Measurements from ENCODE around the gene AHNAK.

Gene AHNAK

DNA sequence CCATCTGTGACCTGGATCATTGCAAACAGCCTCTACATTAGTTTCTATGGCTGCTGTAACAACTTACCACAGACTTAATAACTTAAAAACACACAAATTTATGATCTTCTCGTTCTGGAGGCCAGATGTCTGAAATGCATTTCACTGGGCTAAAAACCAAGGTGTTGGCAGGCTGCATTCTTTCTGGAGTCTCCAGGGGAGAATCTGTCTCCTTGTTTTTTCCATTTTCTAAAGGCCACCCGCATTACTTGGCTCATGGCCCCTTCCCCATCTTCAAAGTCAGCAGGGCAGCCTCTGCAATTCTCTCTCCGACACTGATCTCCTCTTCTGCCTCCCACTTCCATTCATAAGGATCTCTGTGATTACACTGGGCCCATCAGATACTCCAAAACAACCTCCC, 116.2 kb downstream of the AHNAK start:
- no peak for TF ChIP-seq CREB5 (CRISPR knock-in tag; IDR thresholded peaks at IDR 0.05; ENCODE audit: low read depth)
- TF ChIP-seq TOX (CRISPR knock-in tag; IDR thresholded peaks at IDR 0.05; ENCODE audit: borderline replicate concordance) = no peak
- no peak for TF ChIP-seq CSRNP3 (CRISPR knock-in tag; IDR thresholded peaks at IDR 0.05)
- TF ChIP-seq ISL1 (CRISPR knock-in tag; IDR thresholded peaks at IDR 0.05) = no peak
- TF ChIP-seq ARNTL (CRISPR knock-in tag; IDR thresholded peaks at IDR 0.05; ENCODE audit: borderline replicate concordance, low read depth) = no peak
- TF ChIP-seq TSHZ2 (CRISPR knock-in tag; IDR thresholded peaks at IDR 0.05) = no peak
- TF ChIP-seq SNAI2 (CRISPR knock-in tag; IDR thresholded peaks at IDR 0.05) = no peak
- TF ChIP-seq POU6F1 (CRISPR knock-in tag; IDR thresholded peaks at IDR 0.05; ENCODE audit: borderline replicate concordance, low read depth) = no peak
- TF ChIP-seq GLIS3 (CRISPR knock-in tag; IDR thresholded peaks at IDR 0.05) = no peak
- TF ChIP-seq, protein P1, sequence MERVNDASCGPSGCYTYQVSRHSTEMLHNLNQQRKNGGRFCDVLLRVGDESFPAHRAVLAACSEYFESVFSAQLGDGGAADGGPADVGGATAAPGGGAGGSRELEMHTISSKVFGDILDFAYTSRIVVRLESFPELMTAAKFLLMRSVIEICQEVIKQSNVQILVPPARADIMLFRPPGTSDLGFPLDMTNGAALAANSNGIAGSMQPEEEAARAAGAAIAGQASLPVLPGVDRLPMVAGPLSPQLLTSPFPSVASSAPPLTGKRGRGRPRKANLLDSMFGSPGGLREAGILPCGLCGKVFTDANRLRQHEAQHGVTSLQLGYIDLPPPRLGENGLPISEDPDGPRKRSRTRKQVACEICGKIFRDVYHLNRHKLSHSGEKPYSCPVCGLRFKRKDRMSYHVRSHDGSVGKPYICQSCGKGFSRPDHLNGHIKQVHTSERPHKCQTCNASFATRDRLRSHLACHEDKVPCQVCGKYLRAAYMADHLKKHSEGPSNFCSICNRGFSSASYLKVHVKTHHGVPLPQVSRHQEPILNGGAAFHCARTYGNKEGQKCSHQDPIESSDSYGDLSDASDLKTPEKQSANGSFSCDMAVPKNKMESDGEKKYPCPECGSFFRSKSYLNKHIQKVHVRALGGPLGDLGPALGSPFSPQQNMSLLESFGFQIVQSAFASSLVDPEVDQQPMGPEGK (CRISPR knock-in tag; IDR thresholded peaks at IDR 0.05; ENCODE audit: borderline replicate concordance) = no peak
- TF ChIP-seq BACH2 (CRISPR knock-in tag; IDR thresholded peaks at IDR 0.05; ENCODE audit: borderline replicate concordance) = no peak
- no peak for TF ChIP-seq CSDC2 (CRISPR knock-in tag; IDR thresholded peaks at IDR 0.05)
- TF ChIP-seq ZFP30 (CRISPR knock-in tag; IDR thresholded peaks at IDR 0.05) = no peak
- no peak for TF ChIP-seq ESRRG (CRISPR knock-in tag; IDR thresholded peaks at IDR 0.05)
- TF ChIP-seq TCF4 (CRISPR knock-in tag; IDR thresholded peaks at IDR 0.05; ENCODE audit: borderline replicate concordance) = no peak
- TF ChIP-seq OSR1 (CRISPR knock-in tag; IDR thresholded peaks at IDR 0.05) = no peak
- TF ChIP-seq PPARA (CRISPR knock-in tag; IDR thresholded peaks at IDR 0.05; ENCODE audit: borderline replicate concordance) = no peak
- TF ChIP-seq ZC3H10 (CRISPR knock-in tag; IDR thresholded peaks at IDR 0.05) = no peak
- no peak for TF ChIP-seq ZNF8 (CRISPR knock-in tag; IDR thresholded peaks at IDR 0.05)
- ATAC-seq = no peak

DNA sequence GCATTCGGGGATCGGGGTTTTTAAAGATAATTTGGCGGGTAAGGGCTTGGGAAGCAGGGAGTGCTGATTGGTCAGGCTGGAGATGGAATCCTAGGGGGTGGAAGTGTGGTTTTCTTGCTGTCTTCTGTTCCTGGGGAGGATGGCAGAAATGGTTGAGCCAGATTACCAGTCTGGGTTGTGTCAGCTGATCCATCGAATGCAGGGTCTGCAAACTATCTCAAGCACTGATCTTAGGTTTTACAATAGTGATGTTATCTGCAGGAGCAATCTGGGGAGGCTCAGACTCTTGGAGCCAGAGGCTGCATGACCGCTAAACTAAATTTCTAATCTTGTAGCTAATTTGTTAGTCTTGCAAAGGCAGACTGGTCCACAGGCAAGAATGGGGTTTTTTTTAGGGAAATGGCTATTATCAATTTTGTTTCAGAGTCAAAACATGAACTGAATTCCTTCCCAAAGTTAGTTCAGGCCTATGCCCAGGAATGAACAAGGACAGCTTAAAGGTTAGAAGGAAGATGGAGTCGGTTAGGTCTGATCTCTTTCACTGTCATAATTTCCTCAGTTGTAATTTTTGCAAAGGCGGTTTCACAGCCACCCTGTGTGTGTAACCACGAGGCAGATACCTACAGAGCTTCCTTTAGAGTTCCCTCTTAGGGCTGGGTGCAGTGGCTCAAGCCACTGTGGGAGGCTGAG, 117.6 kb downstream of the AHNAK start:
- ATAC-seq = peak; percentile 10; the same call in 2 of the 3 replicates
- TF ChIP-seq ZC3H10 (CRISPR knock-in tag; IDR thresholded peaks at IDR 0.05) (no peak), TCF4 (CRISPR knock-in tag; IDR thresholded peaks at IDR 0.05; ENCODE audit: borderline replicate concordance) (peak; percentile 71; the same call in 1 of the 2 replicates), SNAI2 (CRISPR knock-in tag; IDR thresholded peaks at IDR 0.05) (peak; percentile 96), ZNF565 (CRISPR knock-in tag; conservative IDR thresholded peaks at IDR 0.05; ENCODE audit: low read depth) (peak; percentile 74), ZFP30 (CRISPR knock-in tag; IDR thresholded peaks at IDR 0.05) (no peak), RARB (CRISPR knock-in tag; IDR thresholded peaks at IDR 0.05) (no peak), ZNF70 (CRISPR knock-in tag; IDR thresholded peaks at IDR 0.05) (no peak), POU6F1 (CRISPR knock-in tag; IDR thresholded peaks at IDR 0.05; ENCODE audit: borderline replicate concordance, low read depth) (no peak), TSHZ2 (CRISPR knock-in tag; IDR thresholded peaks at IDR 0.05) (peak; percentile 96), ISL1 (CRISPR knock-in tag; IDR thresholded peaks at IDR 0.05) (peak; percentile 73), CSRNP3 (CRISPR knock-in tag; IDR thresholded peaks at IDR 0.05) (peak; percentile 80; the same call in 1 of the 2 replicates), ZNF8 (CRISPR knock-in tag; IDR thresholded peaks at IDR 0.05) (peak; percentile 45; the same call in 1 of the 2 replicates), OSR1 (CRISPR knock-in tag; IDR thresholded peaks at IDR 0.05) (no peak), BACH2 (CRISPR knock-in tag; IDR thresholded peaks at IDR 0.05; ENCODE audit: borderline replicate concordance) (peak; percentile 84), ESRRG (CRISPR knock-in tag; IDR thresholded peaks at IDR 0.05) (peak; percentile 57; the same call in 1 of the 2 replicates), GLIS3 (CRISPR knock-in tag; IDR thresholded peaks at IDR 0.05) (no peak)

Measured in SK-N-SH treated with all-trans-retinoic acid at 6 μM for 48 hours (cell line).